ENCODE results near the gene NCAM1. TPM values are rescaled to one million over a fixed set of nuclear protein-coding genes. Genes with fewer than 3 reads are reported as not detected.

Gene NCAM1
- total RNA-seq, 3 donors from 2014 or later, result 3.6 to 17.9 (median 6.1) TPM

- intact Hi-C loops (cut with DNase I; ENCODE audit: low total_unique reads), result no loop called here
- no peak for DNase-seq (ENCODE audit: low spot score in 2 of 2)
- no peaks in the 10 kb centered on the region for H3K4me1 ChIP-seq
- H3K36me3 ChIP-seq, result no peaks in the 10 kb centered on the region
- no peak for TF ChIP-seq CTCF (IDR thresholded peaks at IDR 0.05)
- no peak for TF ChIP-seq POLR2AphosphoS5 (IDR thresholded peaks at IDR 0.05)
- no peak for TF ChIP-seq POLR2A (IDR thresholded peaks at IDR 0.05)
- no peaks in the 10 kb centered on the region for H3K9me3 ChIP-seq
- no peak overlapping the region for H3K4me3 ChIP-seq
- H3K27me3 ChIP-seq, result no peaks in the 10 kb centered on the region
- no peak overlapping the region for H3K27ac ChIP-seq
These were observed 325.6 kb downstream of the NCAM1 start for GRCh38 chr11:113286509-113287497.

- TF ChIP-seq POLR2A (IDR thresholded peaks at IDR 0.05) (no peak), CTCF (IDR thresholded peaks at IDR 0.05) (no peak), POLR2AphosphoS5 (IDR thresholded peaks at IDR 0.05) (no peak)
These were observed 326.6 kb downstream of the NCAM1 start for GRCh38 chr11:113287801-113288200.

GRCh38 chr11:113288286-113288863, 327.2 kb downstream of the NCAM1 start:
- H3K4me1 ChIP-seq, result no peaks in the 10 kb centered on the region
- H3K4me3 ChIP-seq, result no peak overlapping the region
- no peak overlapping the region for H3K27ac ChIP-seq
- no peak for DNase-seq (ENCODE audit: low spot score in 2 of 2)
- H3K27me3 ChIP-seq, result no peaks in the 10 kb centered on the region
- TF ChIP-seq POLR2AphosphoS5 (IDR thresholded peaks at IDR 0.05) (no peak), POLR2A (IDR thresholded peaks at IDR 0.05) (no peak), CTCF (IDR thresholded peaks at IDR 0.05) (no peak)
- intact Hi-C loops (cut with DNase I; ENCODE audit: low total_unique reads), result no loop called here
- no peaks in the 10 kb centered on the region for H3K36me3 ChIP-seq
- H3K9me3 ChIP-seq, result no peaks in the 10 kb centered on the region

More at GRCh38 chr11:113287801-113288200, 326.6 kb downstream of the NCAM1 start:
- Histone ChIP-seq H3K36me3 (no peaks in the 10 kb centered on the region), H3K27ac (no peak overlapping the region), H3K4me3 (no peak overlapping the region), H3K9me3 (no peaks in the 10 kb centered on the region), H3K4me1 (no peaks in the 10 kb centered on the region), H3K27me3 (no peaks in the 10 kb centered on the region)
- DNase-seq (ENCODE audit: low spot score in 2 of 2), result no peak
- intact Hi-C loops (cut with DNase I; ENCODE audit: low total_unique reads), result no loop called here

GRCh38 chr11:113289431-113290187, 328.4 kb downstream of the NCAM1 start:
- TF ChIP-seq CTCF (IDR thresholded peaks at IDR 0.05) (peak; percentile 48 to 90 (median 84)), POLR2AphosphoS5 (IDR thresholded peaks at IDR 0.05) (no peak), POLR2A (IDR thresholded peaks at IDR 0.05) (no peak)
- Histone ChIP-seq H3K4me1 (no peaks in the 10 kb centered on the region), H3K9me3 (no peaks in the 10 kb centered on the region), H3K27me3 (no peaks in the 10 kb centered on the region), H3K36me3 (no peaks in the 10 kb centered on the region), H3K27ac (no peak overlapping the region), H3K4me3 (no peak overlapping the region)
- intact Hi-C loops (cut with DNase I; ENCODE audit: low total_unique reads), result no loop called here
- no peak for DNase-seq (ENCODE audit: low spot score in 2 of 2)
